Prostate gland (tissue), 2 donors: ENCODE results near the gene POLR1E. TPM values are rescaled to one million over a fixed set of nuclear protein-coding genes. Genes with fewer than 3 reads are reported as not detected.
A peak's percentile ranks its signal among the peaks of the same experiment; 100 is the strongest.
"Not testable (repeated sequence)": the region's sequence is repeated elsewhere in the genome, so short reads cannot be mapped to it uniquely, and the experiment has no call there.

ENCODE experiments used
- DNase-seq: peaks from one replicate; pipeline ENCODE4 v3.0.0-alpha.2; 2019; ENCODE audit warnings: low spot score
- H3K27ac ChIP-seq, 2 donors: fragments of 200-600 bp; sonication (generic); 2 replicates each; pipeline ENCODE4 v1.5.1; 2017 to 2019
- H3K27me3 ChIP-seq: fragments of 200-600 bp; sonication (generic); replicated peaks from 2 replicates; pipeline ENCODE4 v1.5.1; 2019; ENCODE audit not compliant: insufficient read depth
- H3K36me3 ChIP-seq, 2 donors: fragments of 200-600 bp; sonication (generic); 1 replicate in 1 of 2; 2 replicates in 1 of 2; pipeline versions ENCODE4 v1.5.1 to v1.8.1; 2017 to 2019
- H3K4me1 ChIP-seq: fragments of 200-600 bp; sonication (generic); replicated peaks from 2 replicates; pipeline ENCODE4 v1.5.1; 2019
- H3K4me3 ChIP-seq, 2 donors: fragments of 200-600 bp; sonication (generic); 2 replicates each; pipeline ENCODE4 v1.5.1; 2017 to 2019
- H3K9me3 ChIP-seq: fragments of 200-600 bp; sonication (generic); 2 replicates; pipeline ENCODE4 v1.5.1; 2017
- CTCF ChIP-seq, 4 experiments: fragments of 200-600 bp in 2 of 4; fragments of 450-650 bp in 2 of 4; sonication (generic) in 2 of 4; IDR thresholded peaks; 1 replicate in 3 of 4; 2 replicates in 1 of 4; pipeline ENCODE4 v1.5.1; 2016 to 2019; ENCODE audit warnings: antibody characterized with exemption in 4 of 4, mild to moderate bottlenecking in 2 of 4, moderate library complexity in 2 of 4
- POLR2A ChIP-seq: fragments of 450-650 bp; IDR thresholded peaks from one replicate; pipeline ENCODE4 v1.6.1; 2016; ENCODE audit warnings: antibody characterized with exemption, mild to moderate bottlenecking
- POLR2AphosphoS5 ChIP-seq: sonication (generic); formaldehyde crosslinking; IDR thresholded peaks from one replicate; pipeline ENCODE4 v1.6.1; 2017; ENCODE audit warnings: antibody characterized with exemption
- WGBS: methylation state at CpG from one replicate; pipeline ENCODE4 v1.1.5; 2018; 5-methylcytosine and 5-hydroxymethylcytosine counted together
- intact Hi-C: fragments of 100-400 bp; cut with DNase I; formaldehyde crosslinking; loops from one replicate; pipeline ENCODE4 v1.14.2; 2022
- total RNA-seq, 2 donors: library from RNA; depleted of rRNA; stranded (reverse); fragments of >200 nt; gene quantifications; one replicate each; pipeline ENCODE4 v1.1.0, GENCODE V29; 2016

The POLR1E gene
- total RNA-seq, 2 donors from 2014 or later: 20.7 to 21.0 TPM

- Histone ChIP-seq H3K27me3 (no peaks in the 10 kb centered on the region), H3K9me3 (no peaks in the 10 kb centered on the region), H3K4me1 (no peaks in the 10 kb centered on the region), H3K27ac (peak overlapping the region; percentile 97 to 99), H3K4me3 (peak overlapping the region; percentile 74 to 80), H3K36me3 (no peaks in the 10 kb centered on the region)
- 26% methylated on average over 3 of the region's 3 CpGs for WGBS
- no peak for DNase-seq
- TF ChIP-seq CTCF (IDR thresholded peaks at IDR 0.05) (no peak), POLR2AphosphoS5 (no peak), POLR2A (no peak)
- intact Hi-C loops: loop anchor here (10.0 kb wide), 2 partner anchors 49 to 339 kb away; partner anchors contain the start of gene ZCCHC7
Observed at GRCh38 chr9:37464006-37464405, 21.7 kb upstream of the POLR1E start.

- H3K27me3 ChIP-seq: no peaks in the 10 kb centered on the region
- no peaks in the 10 kb centered on the region for H3K36me3 ChIP-seq
- H3K4me1 ChIP-seq: no peaks in the 10 kb centered on the region
- intact Hi-C loops: loop anchor here (10.0 kb wide), 2 partner anchors 50 to 340 kb away; partner anchors contain the start of gene ZCCHC7
- peak; percentile 77 for DNase-seq
- H3K4me3 ChIP-seq: peak overlapping the region; percentile 74 to 80
- under 1% methylated on average over 47 of the region's 47 CpGs for WGBS
- H3K27ac ChIP-seq: peak overlapping the region; percentile 97 to 99
- H3K9me3 ChIP-seq: no peaks in the 10 kb centered on the region
- TF ChIP-seq POLR2A: peak; percentile 53
- TF ChIP-seq POLR2AphosphoS5: peak; percentile 54
- TF ChIP-seq CTCF (IDR thresholded peaks at IDR 0.05): peak in 1 of 4 experiments; percentile 18
Observed at GRCh38 chr9:37464426-37465248, 21.1 kb upstream of the POLR1E start.

- peak within 1 kb of the TSS; percentile 74 to 80 for H3K4me3 ChIP-seq
- under 1% methylated on average over 52 of the region's 52 CpGs for WGBS
- intact Hi-C loops: loop anchor here (10.0 kb wide), 2 partner anchors 51 to 341 kb away; partner anchors contain the start of gene ZCCHC7
- no peaks in the 10 kb centered on the region for H3K4me1 ChIP-seq
- TF ChIP-seq CTCF (IDR thresholded peaks at IDR 0.05): no peak
- TF ChIP-seq POLR2AphosphoS5: peak; percentile 89
- peak; percentile 77 for TF ChIP-seq POLR2A
- no peaks in the 10 kb centered on the region for H3K27me3 ChIP-seq
- H3K27ac ChIP-seq: peak within 1 kb of the TSS; percentile 97 to 99
- H3K36me3 ChIP-seq: no peaks in the 10 kb centered on the region
- peak; percentile 99 for DNase-seq
- no peaks in the 10 kb centered on the region for H3K9me3 ChIP-seq
Observed at GRCh38 chr9:37465249-37466036, 20.3 kb upstream of the POLR1E start, which contains the start of gene ZBTB5. ZBTB5 (minus strand) TSS chr9:37465450; CDS start chr9:37442551, 22,899 bp downstream.

- no peaks in the 10 kb centered on the region for H3K27me3 ChIP-seq
- H3K4me1 ChIP-seq: no peaks in the 10 kb centered on the region
- intact Hi-C loops: loop anchor here (10.0 kb wide), 2 partner anchors 51 to 341 kb away; partner anchors contain the start of gene ZCCHC7
- DNase-seq: peak; percentile 43
- no peaks in the 10 kb centered on the region for H3K36me3 ChIP-seq
- peak overlapping the region; percentile 97 to 99 for H3K27ac ChIP-seq
- TF ChIP-seq POLR2A (no peak), CTCF (IDR thresholded peaks at IDR 0.05) (no peak), POLR2AphosphoS5 (no peak)
- H3K4me3 ChIP-seq: peak overlapping the region; percentile 74 to 80
- under 1% methylated on average over 47 of the region's 47 CpGs for WGBS
- no peaks in the 10 kb centered on the region for H3K9me3 ChIP-seq
Observed at GRCh38 chr9:37466037-37466709, 19.6 kb upstream of the POLR1E start.

- intact Hi-C loops: loop anchor here (10.0 kb wide), 2 partner anchors 53 to 343 kb away; partner anchors contain the start of gene ZCCHC7
- H3K4me1 ChIP-seq, H3K4me3 ChIP-seq, DNase-seq, H3K27ac ChIP-seq, H3K9me3 ChIP-seq, H3K36me3 ChIP-seq, H3K27me3 ChIP-seq: not testable (repeated sequence)
- WGBS: 95% methylated on average over 17 of the region's 17 CpGs
Observed at GRCh38 chr9:37467530-37467929, 18.2 kb upstream of the POLR1E start.
